T47D (cell line): ENCODE data around the gene CYREN.
"Not testable (repeated sequence)": the region's sequence is repeated elsewhere in the genome, so short reads cannot be mapped to it uniquely, and the experiment has no call there.

Source experiments
- DNase-seq, 2 experiments: peaks; one replicate each; pipeline versions ENCODE4 v3.0.0 to v3.0.0-alpha.2; 2011 to 2012; ENCODE audit warnings: low read depth in 1 of 2, low spot score in 1 of 2
- JUND ChIP-seq: IDR thresholded peaks from 2 replicates; pipeline ENCODE4 v1.6.1; 2012; ENCODE audit warnings: low read depth
- in situ Hi-C: cut with HindIII; loops from 2 replicates; pipeline ENCODE4 v1.10.0; 2016; ENCODE audit warnings: low sequenced_read_pairs, low pct_unique_long_range_greater_than_20kb

CYREN gene

DNA sequence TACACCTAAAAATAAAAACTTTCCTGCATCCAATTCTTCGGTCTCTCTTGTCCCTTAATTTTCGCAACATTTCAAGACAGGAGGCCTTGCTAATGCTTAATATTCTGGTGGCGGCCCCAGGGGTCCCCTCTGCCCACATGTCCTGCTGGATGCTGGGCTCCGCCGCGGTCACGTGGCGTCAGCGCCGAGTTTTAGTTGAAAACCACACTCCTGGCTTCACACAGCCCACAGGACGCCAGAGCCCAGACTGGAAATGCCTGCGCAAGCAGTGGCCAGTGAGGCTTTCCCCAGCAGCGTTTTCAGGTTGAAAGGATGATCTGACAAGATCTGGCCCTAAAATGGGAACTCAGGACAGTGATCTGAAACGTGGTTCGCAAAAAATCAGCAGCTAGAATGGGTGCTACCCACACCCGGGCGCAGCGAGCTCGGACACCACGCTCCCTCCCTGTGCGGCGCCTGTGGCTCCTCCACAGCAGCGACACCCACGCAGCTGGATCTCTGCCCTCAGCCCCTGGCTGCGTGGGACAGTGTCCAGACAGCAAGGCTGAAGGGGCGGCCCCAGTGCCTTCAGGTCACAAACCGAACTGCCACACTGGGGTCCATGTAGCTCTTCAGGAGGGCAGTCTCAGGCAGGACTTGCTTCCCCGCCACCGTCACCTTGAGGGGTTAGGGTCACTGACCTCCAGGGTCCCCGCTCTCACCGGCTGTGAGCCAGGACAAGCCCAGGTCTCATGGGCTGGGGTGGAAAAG, 11.6 kb upstream of the CYREN start:
- TF ChIP-seq JUND = no peak
- in situ Hi-C loops = no loop called here
- no peak for DNase-seq

DNA sequence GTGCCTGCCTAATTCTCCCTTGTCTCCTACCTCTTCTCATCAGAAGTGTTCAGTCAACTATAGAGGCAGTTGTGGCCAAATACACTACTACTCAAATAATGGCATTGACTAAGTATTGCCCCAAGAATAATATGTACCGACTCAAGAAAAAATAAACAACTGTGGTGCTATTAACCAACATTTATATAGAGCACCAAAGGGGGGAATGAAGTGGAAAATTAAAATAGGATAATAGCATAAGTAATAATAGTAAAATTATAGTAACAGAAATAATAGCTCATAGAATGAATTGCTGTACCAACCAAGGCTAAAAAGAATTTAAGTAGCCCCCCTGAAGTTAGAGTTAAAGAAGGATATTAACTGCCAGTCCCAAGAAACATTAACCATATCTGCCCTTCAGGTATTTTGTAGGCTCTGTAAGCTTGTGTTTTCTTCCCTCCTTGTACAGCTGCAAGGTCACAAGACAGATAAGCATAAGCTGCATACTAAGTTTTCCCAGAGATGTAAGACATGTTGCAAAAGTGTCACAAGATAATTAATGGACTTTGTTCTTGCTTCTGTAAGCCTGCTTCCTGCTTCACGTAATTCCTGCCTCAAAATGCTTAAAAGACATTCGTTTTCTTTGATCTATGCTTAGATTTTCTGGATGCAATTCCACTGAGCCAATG, 10.9 kb upstream of the CYREN start:
- in situ Hi-C loops = no loop called here
- no peak for TF ChIP-seq JUND
- DNase-seq = no peak

DNA sequence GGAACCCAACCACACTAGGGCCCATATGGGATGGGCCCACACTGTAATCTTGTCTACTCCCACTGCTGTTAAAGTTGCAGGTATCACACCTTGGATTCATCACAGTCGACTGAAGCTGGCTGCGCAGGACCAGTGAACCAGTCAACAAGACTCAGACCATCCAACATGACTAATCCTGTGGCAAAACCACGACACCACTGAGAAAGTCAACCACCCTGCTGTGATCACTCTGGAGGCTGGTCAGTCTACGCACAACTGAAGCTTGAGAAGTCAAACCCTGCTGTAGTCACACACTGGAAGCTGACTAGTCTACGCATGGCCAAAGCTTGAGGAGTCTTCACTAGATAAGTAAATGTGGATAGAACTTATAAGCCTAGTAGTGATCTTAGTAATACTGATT, 9.6 kb upstream of the CYREN start:
- DNase-seq = no peak

DNA sequence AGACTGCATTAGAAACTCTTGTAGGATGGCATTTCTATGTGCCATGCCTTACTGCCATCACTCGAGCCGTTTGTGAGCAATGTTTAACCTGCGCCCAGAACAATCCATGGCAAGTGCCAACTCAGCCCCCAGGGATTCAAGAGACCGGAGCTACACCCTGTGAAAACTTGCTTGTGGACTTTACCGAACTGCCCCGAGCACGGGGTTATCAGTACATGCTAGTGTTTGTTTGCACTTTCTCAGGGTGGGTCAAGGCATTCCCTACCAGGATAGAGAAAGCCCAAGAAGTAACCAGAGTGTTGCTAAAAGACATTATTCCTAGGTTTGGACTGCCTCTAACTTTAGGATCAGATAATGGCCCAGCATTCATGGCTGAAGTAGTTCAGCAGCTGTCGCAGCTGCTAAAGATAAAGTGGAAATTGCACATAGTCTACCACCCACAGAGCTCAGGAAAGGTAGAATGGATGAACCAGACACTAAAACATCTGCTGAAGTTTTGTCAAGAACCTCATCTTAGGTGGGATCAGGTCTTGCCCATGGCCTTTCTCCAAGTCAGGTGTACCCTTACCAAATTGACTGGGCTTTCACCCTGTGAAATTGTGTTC, 8.9 kb upstream of the CYREN start:
- in situ Hi-C loops = no loop called here
- no peak for DNase-seq
- TF ChIP-seq JUND = no peak

More for the DNA sequence above, 9.6 kb upstream of the CYREN start:
- TF ChIP-seq JUND = no peak
- in situ Hi-C loops = no loop called here

DNA sequence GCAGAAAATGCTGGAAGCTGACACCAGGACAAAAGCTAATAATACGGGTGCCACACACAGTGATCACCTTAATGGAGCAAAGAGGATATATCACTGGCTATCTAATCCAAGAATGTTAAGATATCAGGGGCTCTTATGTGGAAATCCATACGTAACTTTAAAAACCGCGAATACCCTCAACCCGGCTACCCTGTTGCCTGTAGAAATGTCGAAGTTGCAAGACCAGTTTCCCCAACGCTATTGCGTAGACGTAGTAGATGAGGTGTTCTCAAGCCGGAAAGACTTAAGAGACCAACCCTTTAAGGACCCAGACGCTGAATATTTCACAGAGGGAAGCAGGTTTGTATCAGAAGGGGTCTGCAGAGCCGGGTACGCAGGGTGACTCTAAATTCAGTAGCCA, 7.9 kb upstream of the CYREN start:
- in situ Hi-C loops = no loop called here
- no peak for DNase-seq
- no peak for TF ChIP-seq JUND

DNA sequence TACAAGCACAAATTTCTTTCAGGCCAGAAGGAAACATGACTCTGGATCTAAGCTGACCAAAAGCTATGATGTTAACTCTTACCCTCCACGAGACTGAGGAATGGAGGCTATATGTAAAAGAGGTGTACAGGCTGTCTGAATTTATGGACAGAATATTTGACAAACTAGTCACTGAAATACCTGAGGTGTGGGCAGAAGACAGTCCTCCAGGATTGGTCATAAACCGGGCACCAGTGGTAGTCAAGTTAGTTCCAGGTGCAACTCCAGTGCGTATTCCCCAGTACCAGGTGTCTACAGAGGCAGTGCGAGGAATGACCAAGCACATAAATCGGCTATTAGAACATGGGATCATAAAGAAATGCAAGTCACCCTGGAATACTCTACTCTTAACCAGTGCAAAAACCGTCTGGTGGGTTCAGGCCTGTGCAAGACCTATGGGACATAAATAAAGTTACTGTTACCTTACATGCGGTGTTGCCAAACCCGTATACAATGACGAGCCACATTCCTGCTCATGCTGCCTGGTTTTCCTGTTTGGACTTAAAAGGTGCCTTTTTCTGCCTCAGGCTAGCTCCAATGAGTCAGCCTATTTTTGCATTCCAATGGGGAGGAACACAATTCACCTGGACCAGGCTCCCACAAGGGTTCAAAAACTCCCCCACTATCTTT, 6.7 kb upstream of the CYREN start:
- 0 out of 2 replicates have a peak, but pooled peaks have one; percentile 34 for TF ChIP-seq JUND
- peak; percentile 31 to 93 for DNase-seq
- in situ Hi-C loops = no loop called here

DNA sequence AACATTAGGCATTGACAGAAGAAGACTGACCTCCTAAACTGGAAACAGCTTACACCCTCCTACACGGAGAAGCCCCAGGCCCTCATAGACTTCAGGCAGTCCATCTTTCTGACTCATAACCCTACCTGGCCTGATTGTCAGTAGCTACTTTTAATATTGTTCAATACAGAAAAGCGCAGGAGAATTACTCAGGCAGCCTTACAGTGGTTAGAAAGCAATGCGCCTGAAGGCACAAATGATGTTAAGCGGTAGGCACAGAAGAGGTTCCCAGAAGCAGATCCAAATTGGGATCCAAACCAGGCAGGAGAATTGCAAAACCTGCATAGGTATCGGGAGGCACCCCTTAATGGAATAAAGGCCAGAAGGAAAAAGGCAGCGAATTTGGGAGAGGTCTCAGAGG, 5.4 kb upstream of the CYREN start:
- in situ Hi-C loops = no loop called here

DNA sequence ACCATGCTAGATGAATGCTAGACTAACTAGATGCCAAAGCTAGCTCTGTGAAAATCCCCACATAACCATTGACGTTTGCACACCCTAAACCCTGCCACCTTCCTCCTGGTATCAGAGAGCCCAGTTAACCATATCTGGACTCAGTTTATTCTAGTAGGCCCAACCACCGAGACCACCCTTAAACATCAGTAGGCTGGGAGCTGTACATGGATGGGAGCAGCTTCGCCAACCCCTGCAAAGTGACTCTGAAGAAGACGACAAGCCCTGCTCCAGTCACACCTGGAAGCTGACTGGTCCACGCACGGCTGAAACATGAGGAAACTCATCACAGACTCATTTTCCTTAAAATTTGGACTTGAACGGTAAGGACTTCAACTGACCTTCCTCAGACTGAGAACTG, 4.4 kb upstream of the CYREN start:
- no peak for TF ChIP-seq JUND
- in situ Hi-C loops = no loop called here
- DNase-seq = no peak

More for the DNA sequence above, 5.4 kb upstream of the CYREN start:
- no peak for TF ChIP-seq JUND
- no peak for DNase-seq

DNA sequence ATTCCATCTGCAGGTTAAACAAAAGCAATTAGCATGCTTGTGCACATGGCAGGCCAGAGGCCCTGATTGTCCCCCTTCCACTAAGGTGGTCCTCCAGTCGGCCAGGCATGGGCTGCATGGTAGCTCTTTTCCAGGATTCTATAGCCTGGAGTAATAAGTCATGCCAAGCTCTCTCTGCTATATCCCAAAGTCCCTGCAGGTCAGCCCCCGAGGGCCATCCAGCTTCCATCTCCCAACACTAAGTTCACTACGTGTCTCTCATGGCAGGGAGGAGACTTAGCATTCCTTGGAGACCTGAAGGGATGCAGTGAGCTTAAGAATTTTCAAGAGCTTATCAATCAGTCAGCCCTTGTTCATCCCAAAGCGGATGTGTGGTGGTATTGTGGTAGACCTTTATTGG, 3.4 kb upstream of the CYREN start:
- DNase-seq, in situ Hi-C loops: not testable (repeated sequence)

DNA sequence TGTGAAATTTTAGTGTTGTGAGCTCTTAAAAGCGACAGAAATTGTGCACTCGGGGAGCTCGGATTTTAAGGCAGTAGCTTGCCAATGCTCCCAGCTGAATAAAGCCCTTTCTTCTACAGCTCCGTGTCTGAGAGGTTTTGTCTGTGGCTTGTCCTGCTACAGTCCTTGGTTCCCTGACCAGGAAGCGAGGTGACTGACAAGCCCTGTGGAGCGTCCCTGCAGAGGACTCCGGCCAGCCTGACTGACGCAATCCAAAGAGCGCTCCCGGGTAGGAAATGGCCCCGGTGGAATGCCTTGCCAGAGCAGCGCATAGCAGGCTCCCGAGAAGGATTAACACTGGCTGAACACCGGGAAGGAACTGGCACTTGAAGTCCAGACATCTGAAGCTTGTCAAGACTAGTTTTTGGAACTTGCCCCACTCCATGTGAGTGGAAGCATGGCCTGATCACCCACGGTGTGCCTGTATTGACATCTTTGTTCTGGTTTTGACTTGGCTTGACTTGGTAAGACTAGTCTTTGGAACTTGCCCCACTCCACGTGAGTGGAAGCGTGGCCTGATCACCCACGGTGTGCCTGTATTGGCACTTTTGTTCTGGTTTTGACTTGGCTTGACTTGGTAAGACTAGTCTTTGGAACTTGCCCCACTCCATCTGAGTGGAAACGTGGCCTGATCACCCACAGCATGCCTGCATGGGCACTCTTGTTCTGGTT, 1.2 kb upstream of the CYREN start:
- in situ Hi-C loops, DNase-seq: not testable (repeated sequence)

DNA sequence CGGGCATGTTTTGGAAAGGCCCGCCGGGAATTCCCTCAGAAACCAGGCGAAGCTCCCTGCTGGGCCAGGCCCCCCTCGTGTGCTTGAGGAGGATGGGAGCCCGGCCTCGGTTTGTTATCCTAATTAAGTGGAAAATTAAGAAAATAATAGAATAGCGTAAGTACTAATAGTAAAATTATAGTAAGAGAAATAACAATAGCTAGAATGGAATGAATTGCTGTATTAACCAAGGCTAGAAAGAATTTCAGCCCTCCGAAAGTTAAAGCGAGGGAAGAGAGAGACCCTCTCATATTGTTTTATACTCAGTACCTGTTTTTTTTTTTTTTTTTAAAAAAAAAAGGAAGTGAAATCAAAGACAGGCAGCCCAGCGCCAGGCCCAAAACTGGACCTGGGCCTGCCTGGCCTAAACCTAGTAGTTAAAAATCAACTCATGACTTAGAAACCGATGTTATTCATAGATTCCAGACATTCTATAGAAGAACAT, 533 bp upstream of the CYREN start:
- DNase-seq, in situ Hi-C loops: not testable (repeated sequence)

DNA sequence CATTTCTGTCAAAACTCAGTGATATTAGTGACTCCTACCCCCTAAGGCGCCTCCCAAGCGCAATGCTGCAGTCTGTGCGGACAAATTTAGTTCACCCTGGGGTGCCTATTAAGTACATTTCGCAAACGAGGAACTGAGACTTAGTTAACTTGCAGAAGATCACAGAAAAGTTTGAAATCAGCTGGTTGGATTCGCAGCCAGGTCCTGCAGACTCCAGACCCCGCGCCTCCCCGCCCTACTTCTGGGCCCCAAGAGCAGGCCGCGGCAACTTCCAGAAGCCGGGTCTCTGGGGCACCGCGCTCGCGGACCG, 588 bp downstream of the CYREN start:
- in situ Hi-C loops = no loop called here
- DNase-seq = no peak
- TF ChIP-seq JUND = no peak
